ENCODE results near the gene CDC42BPB. TPM values are rescaled to one million over a fixed set of nuclear protein-coding genes. Genes with fewer than 3 reads are reported as not detected.

CDC42BPB gene
- total RNA-seq, 1 experiment from 2014 or later, result 103 TPM

DNA sequence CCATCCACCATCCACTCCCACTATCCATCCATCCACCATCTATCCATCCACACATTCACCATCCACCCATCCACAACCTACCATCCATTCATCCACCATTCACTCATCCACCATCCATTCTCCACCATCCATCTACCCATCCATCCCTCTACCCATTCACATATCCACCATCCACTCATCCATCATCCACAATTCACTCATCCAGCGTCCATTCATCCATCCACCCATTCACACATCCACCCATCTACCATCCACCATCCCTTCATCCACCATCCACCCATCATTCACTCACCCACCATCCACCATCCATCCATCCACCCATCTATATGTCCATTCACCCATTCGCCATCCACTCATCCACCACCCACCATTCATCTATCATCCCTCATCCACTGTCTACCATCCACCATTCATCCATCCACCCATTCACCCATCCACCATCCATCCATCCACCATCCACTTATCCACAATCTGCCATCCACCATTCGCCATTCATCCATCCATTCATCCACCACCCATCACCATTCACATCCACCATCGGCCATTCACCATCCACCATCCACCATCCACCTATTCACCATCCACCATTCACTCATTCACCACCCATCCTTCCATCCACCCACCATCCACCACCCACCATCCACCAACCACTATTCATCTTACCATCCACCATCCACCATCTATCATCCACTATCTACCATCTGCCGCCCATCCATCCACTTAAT lies 136.9 kb downstream of the CDC42BPB start:
- Histone ChIP-seq H2AK5ac (ENCODE audit: insufficient read length, low read length) (no peak overlapping the region), H4K20me1 (ENCODE audit: control insufficient read depth, insufficient read depth, insufficient read length) (peaks cover 3% of the 10 kb centered on the region), H2AFZ (ENCODE audit: low read length) (no peak overlapping the region), H2BK15ac (ENCODE audit: low read depth, low read length) (no peak overlapping the region), H2BK20ac (ENCODE audit: low read depth, low read length, poor library complexity, severe bottlenecking) (no peak overlapping the region), H3K9ac (ENCODE audit: extremely low read depth, insufficient read length, low read length) (no peak overlapping the region), H3K27ac (ENCODE audit: insufficient read length, low read depth, low read length) (no peak overlapping the region), H3K79me1 (ENCODE audit: insufficient read depth, low read depth, low read length, poor library complexity, severe bottlenecking) (no peaks in the 10 kb centered on the region), H3K14ac (ENCODE audit: insufficient read depth, low read length) (no peak overlapping the region), H3K9me3 (ENCODE audit: control insufficient read depth, low read depth, low read length) (no peaks in the 10 kb centered on the region), H2BK5ac (ENCODE audit: insufficient read length, low read length) (no peak overlapping the region), H2BK12ac (ENCODE audit: insufficient read length, low read depth, low read length) (no peak overlapping the region), H3K23me2 (ENCODE audit: insufficient read length, low read depth, low read length, poor library complexity, severe bottlenecking) (no peaks in the 10 kb centered on the region), H3K79me2 (ENCODE audit: insufficient read depth, low read length) (no peaks in the 10 kb centered on the region), H3K4ac (ENCODE audit: low read depth, low read length) (no peak overlapping the region), H2BK120ac (ENCODE audit: low read depth, low read length, poor library complexity, severe bottlenecking) (no peak overlapping the region), H3K56ac (ENCODE audit: insufficient read length, low read depth, low read length) (no peak overlapping the region), H4K8ac (replicated peaks; ENCODE audit: insufficient read length, low read depth, low read length) (no peak overlapping the region), H3K4me1 (ENCODE audit: insufficient read depth, low read length) (no peaks in the 10 kb centered on the region), H4K91ac (ENCODE audit: insufficient read length, low read depth, low read length) (no peak overlapping the region), H4K5ac (ENCODE audit: insufficient read length, low read depth, low read length) (no peak overlapping the region), H3T11ph (ENCODE audit: low read length) (no peak overlapping the region), H3K18ac (ENCODE audit: insufficient read length, low read depth, low read length) (no peak overlapping the region), H3K4me2 (ENCODE audit: insufficient read depth, insufficient read length, low read length) (no peak overlapping the region), H3K27me3 (ENCODE audit: insufficient read depth, low read length) (peaks cover 23% of the 10 kb centered on the region), H3K23ac (ENCODE audit: insufficient read length, low read depth, low read length) (no peak overlapping the region)
- H3K27me3 Mint-ChIP-seq (ENCODE audit: low read depth), result peaks cover 2% of the 10 kb centered on the region
- H3K9me3 Mint-ChIP-seq, result no peaks in the 10 kb centered on the region
- WGBS (ENCODE audit: extremely low coverage, insufficient read length, low lambda C conversion rate), result 100% methylated on average over 4 of the region's 5 CpGs
- no peak for DNase-seq
- TF ChIP-seq, protein P1, sequence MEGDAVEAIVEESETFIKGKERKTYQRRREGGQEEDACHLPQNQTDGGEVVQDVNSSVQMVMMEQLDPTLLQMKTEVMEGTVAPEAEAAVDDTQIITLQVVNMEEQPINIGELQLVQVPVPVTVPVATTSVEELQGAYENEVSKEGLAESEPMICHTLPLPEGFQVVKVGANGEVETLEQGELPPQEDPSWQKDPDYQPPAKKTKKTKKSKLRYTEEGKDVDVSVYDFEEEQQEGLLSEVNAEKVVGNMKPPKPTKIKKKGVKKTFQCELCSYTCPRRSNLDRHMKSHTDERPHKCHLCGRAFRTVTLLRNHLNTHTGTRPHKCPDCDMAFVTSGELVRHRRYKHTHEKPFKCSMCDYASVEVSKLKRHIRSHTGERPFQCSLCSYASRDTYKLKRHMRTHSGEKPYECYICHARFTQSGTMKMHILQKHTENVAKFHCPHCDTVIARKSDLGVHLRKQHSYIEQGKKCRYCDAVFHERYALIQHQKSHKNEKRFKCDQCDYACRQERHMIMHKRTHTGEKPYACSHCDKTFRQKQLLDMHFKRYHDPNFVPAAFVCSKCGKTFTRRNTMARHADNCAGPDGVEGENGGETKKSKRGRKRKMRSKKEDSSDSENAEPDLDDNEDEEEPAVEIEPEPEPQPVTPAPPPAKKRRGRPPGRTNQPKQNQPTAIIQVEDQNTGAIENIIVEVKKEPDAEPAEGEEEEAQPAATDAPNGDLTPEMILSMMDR (conservative IDR thresholded peaks at IDR 0.05), result no peak
- no peak overlapping the region for H3K27ac Mint-ChIP-seq
- H3K36me3 Mint-ChIP-seq (ENCODE audit: insufficient read depth in 1 of 3, low read depth in 3 of 3), result no peaks in the 10 kb centered on the region
- no peak overlapping the region for H3K4me3 Mint-ChIP-seq
- peaks cover 2 to 3% of the 10 kb centered on the region in 2 experiments; a peak in 1 of 4 replicates for H3K4me1 Mint-ChIP-seq

Measured in H9 (cell line).